CD8-positive, alpha-beta memory T cell (primary cell): ENCODE results near the gene TMEM150C. TPM values are rescaled to one million over a fixed set of nuclear protein-coding genes. Genes with fewer than 3 reads are reported as not detected.
"Not testable (repeated sequence)": the region's sequence is repeated elsewhere in the genome, so short reads cannot be mapped to it uniquely, and the experiment has no call there.

Experiments used
- CTCF ChIA-PET: fragments of 350-600 bp; sonication (Branson Sonifier 250); formaldehyde crosslinking; loops from one replicate; lab custom pipeline; 2021; ENCODE audit warnings: antibody characterized with exemption; lab: Charles Lee
- POLR2A ChIA-PET: fragments of 350-600 bp; sonication (Branson Sonifier 250); formaldehyde crosslinking; loops from one replicate; lab custom pipeline; 2021; ENCODE audit warnings: antibody characterized with exemption; lab: Charles Lee
- DNase-seq, 5 donors: peaks; one replicate each; pipeline versions ENCODE4 v3.0.0 to v3.0.0-alpha.2; 2020 to 2022; ENCODE audit warnings: mixed read lengths in 1 of 5
- H3K27ac ChIP-seq: one replicate; pipeline ENCODE4 v1.7.0; 2013; ENCODE audit warnings: low read depth, mild to moderate bottlenecking, low read length, moderate library complexity
- H3K27me3 ChIP-seq: 2 replicates; pipeline ENCODE4 v1.7.0; 2013; ENCODE audit warnings: low read length, mild to moderate bottlenecking; ENCODE audit not compliant: insufficient read depth, poor library complexity, severe bottlenecking
- H3K36me3 ChIP-seq: 2 replicates; pipeline ENCODE4 v1.7.0; 2013; ENCODE audit warnings: mild to moderate bottlenecking, low read length, moderate library complexity; ENCODE audit not compliant: insufficient read depth
- H3K4me1 ChIP-seq: 2 replicates; pipeline ENCODE4 v1.7.0; 2013; ENCODE audit warnings: mild to moderate bottlenecking, low read length, moderate library complexity; ENCODE audit not compliant: insufficient read depth
- H3K4me3 ChIP-seq: 2 replicates; pipeline ENCODE4 v1.7.0; 2013; ENCODE audit warnings: mild to moderate bottlenecking, low read length
- H3K9me3 ChIP-seq: 2 replicates; pipeline ENCODE4 v1.7.0; 2013; ENCODE audit warnings: mild to moderate bottlenecking, low read length
- H3K27ac Mint-ChIP-seq, 8 donors: one replicate each; pipeline ENCODE4 v1.8.0; 2020 to 2021; ENCODE audit warnings: mixed read lengths in 8 of 8, mild to moderate bottlenecking in 6 of 8, inconsistent platforms in 3 of 8, moderate library complexity in 3 of 8
- H3K27me3 Mint-ChIP-seq, 2 donors: one replicate each; pipeline ENCODE4 v1.8.0; 2020 to 2021; ENCODE audit warnings: mixed read lengths in 2 of 2, mild to moderate bottlenecking in 1 of 2, moderate library complexity in 1 of 2
- H3K36me3 Mint-ChIP-seq, 3 donors: one replicate each; pipeline ENCODE4 v1.8.0; 2020 to 2021; ENCODE audit warnings: mixed read lengths in 3 of 3, inconsistent platforms in 1 of 3, mild to moderate bottlenecking in 1 of 3
- H3K4me1 Mint-ChIP-seq, 3 donors: one replicate each; pipeline ENCODE4 v1.8.0; 2020 to 2021; ENCODE audit warnings: mixed read lengths in 3 of 3, inconsistent platforms in 1 of 3, mild to moderate bottlenecking in 1 of 3
- H3K4me3 Mint-ChIP-seq, 7 donors: one replicate each; pipeline ENCODE4 v1.8.0; 2020 to 2021; ENCODE audit warnings: mixed read lengths in 7 of 7, mild to moderate bottlenecking in 6 of 7, moderate library complexity in 4 of 7, inconsistent platforms in 2 of 7
- H3K9me3 Mint-ChIP-seq, 5 donors: one replicate each; pipeline ENCODE4 v1.8.0; 2020 to 2022; ENCODE audit warnings: mixed read lengths in 5 of 5, mild to moderate bottlenecking in 3 of 5, moderate library complexity in 2 of 5, inconsistent platforms in 1 of 5
- polyA plus RNA-seq: library from polyadenylated mRNA; unstranded; fragments of 300-500 nt; fragmentation: Illumina TruSeq; gene quantifications from one replicate; pipeline ENCODE4 v1.2.3, GENCODE V29; 2021
- total RNA-seq, 2 experiments: library from RNA; stranded (reverse); gene quantifications; one replicate each; pipeline ENCODE4 v1.2.3, GENCODE V29; 2021

TMEM150C gene
- total and polyA plus RNA-seq, 3 experiments from 2014 or later, result 0.17 TPM; not detected in 2

DNA sequence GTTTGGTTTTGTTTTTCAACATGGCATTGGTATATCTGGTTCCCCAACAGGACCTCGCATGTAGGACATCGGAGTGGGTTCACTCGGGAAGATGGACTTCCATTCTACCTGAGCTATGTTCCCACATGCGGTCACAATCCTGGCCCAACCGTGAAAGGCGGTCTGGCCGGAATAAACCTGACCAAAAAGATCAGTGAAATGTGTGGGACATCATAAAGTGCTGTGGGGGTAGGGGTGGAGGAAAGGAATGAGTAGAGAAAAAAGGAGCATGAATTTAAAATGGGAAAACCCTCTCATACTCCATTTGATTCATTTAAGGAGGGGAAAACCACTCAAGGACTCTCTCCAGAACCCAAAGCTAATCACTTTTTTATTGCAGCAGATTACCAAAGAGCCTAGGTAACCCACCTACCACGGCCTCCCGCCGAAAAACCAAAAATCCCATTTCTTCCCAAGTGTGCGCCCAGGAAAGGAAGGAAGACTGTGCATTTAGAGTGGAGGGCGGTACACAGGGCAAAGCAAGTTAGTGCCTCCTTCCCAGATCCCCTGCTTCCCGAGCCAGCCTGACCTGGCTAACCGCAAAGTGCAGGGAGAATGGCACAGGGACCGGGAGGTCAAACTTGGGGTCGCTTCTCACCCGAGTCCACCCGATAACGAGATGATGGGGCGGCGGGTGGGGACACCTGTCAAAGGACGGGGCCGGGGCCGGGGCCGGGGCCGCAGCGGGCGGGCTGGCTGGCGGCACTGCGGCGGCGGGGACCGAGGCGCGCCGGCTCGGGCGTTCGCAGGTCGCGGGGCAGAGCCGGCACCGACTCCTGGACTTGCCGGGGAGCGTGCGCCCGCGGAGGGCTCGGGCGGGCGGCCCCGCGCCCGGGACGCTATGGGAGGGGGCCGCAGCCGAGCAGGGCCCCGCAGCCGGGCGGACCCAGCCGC lies 669 bp downstream of the TMEM150C start:
- H3K4me3 ChIP-seq, result no peak overlapping the region
- H3K27me3 ChIP-seq, result peaks cover 15% of the 10 kb centered on the region
- DNase-seq, result no peak
- Mint-ChIP-seq H3K9me3 (peaks cover 0 to 4% (median 0%) of the 10 kb centered on the region in 5 donors), H3K36me3 (peaks cover 0 to 13% (median 0%) of the 10 kb centered on the region in 3 donors), H3K27me3 (peaks cover 38 to 74% of the 10 kb centered on the region in 2 donors), H3K4me1 (peaks cover 13 to 19% (median 14%) of the 10 kb centered on the region in 3 donors), H3K27ac (no peak overlapping the region), H3K4me3 (peak overlapping the region; percentile 36 to 76 (median 64))
- no peaks in the 10 kb centered on the region for H3K9me3 ChIP-seq
- CTCF ChIA-PET, result no interaction called here
- no peaks in the 10 kb centered on the region for H3K36me3 ChIP-seq
- H3K27ac ChIP-seq, result no peak overlapping the region
- no peaks in the 10 kb centered on the region for H3K4me1 ChIP-seq
- POLR2A ChIA-PET, result no interaction called here

DNA sequence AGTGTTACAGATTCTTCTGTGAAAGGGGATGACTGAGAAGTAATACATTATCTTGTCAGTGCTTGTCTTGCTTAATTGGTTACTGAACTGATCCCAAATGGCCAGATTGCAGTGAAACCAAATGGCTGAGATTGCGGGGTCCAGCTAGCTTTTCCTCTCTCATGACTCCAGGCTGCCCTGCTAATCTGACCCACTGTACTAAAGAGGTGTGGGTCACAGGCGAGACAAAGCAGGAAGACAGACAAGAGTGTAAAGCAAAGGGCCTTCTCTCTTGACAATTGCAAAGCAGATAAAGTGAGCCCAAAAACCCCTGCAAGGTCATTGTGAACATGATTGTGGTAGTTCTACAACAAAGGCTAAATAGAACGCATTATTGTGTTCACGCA lies 2.1 kb downstream of the TMEM150C start:
- Histone ChIP-seq H3K4me1 (no peaks in the 10 kb centered on the region), H3K27ac (no peak overlapping the region), H3K9me3 (no peaks in the 10 kb centered on the region), H3K4me3 (no peak overlapping the region), H3K27me3 (peaks cover 15% of the 10 kb centered on the region), H3K36me3 (no peaks in the 10 kb centered on the region)
- Mint-ChIP-seq H3K9me3 (peaks cover 0 to 4% (median 0%) of the 10 kb centered on the region in 5 donors), H3K27me3 (peaks cover 36 to 72% of the 10 kb centered on the region in 2 donors), H3K36me3 (peaks cover 0 to 13% (median 0%) of the 10 kb centered on the region in 3 donors), H3K27ac (no peak overlapping the region), H3K4me1 (peaks cover 13 to 19% (median 14%) of the 10 kb centered on the region in 3 donors), H3K4me3 (peak overlapping the region in 1 of 7 donors; percentile 15)
- ChIA-PET CTCF (no interaction called here), POLR2A (no interaction called here)
- DNase-seq, result no peak

DNA sequence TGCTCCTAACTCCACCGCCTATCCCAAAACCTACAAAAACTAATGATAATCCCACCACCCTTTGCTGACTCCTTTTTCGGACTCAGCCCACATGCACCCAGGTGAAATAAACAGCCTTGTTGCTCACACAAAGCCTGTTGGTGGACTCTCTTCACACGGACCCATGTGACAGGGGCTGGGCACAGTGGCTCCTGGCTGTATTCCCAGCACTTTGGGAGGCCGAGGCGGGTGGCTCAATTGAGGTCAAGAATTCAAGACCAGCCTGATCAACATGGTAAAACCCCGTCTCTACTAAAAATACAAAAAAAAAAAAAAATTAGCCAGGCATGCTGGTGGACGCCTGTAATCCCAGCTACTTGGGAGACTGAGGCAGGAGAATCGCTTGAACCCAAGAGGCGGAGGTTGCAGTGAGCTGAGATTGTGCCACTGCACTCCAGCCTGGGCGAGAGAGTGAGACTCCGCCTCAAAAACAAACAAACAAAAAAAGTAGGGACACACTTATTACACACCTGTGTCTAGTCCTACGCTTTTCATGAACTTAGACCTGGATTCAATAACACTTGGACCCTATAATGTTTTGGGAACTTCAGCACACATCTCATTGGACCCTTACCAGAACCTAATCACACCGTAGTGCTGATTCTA lies 2.6 kb downstream of the TMEM150C start:
- DNase-seq, H3K36me3 ChIP-seq, H3K4me1 ChIP-seq, H3K4me3 Mint-ChIP-seq, H3K9me3 Mint-ChIP-seq, H3K27ac ChIP-seq, H3K9me3 ChIP-seq, CTCF ChIA-PET, H3K4me3 ChIP-seq, H3K27ac Mint-ChIP-seq, POLR2A ChIA-PET: not testable (repeated sequence)
- peaks cover 0 to 13% (median 0%) of the 10 kb centered on the region in 3 donors for H3K36me3 Mint-ChIP-seq
- H3K27me3 ChIP-seq, result peaks cover 15% of the 10 kb centered on the region
- peaks cover 13 to 19% (median 14%) of the 10 kb centered on the region in 3 donors for H3K4me1 Mint-ChIP-seq
- peaks cover 34 to 72% of the 10 kb centered on the region in 2 donors for H3K27me3 Mint-ChIP-seq

DNA sequence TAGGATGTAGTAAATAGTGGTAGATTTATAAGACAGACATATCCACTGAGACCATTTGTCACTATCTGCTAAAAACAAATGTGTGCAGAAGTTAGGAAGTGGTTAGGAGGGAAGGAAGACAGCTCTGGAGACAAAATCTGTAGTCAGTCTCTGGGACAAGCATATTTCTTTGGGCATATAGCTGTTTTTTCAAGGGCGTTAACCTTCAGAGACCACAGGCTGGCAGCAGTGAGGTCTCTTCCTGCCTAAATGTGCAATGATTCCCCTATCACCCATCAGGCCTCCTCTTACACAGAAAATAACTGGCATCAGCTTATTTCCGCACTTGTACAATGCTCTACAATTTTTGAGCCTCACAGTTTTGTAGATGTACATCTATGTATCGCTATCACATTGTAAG lies 6.5 kb downstream of the TMEM150C start:
- H3K27ac Mint-ChIP-seq, result no peak overlapping the region
- peaks cover 0 to 2% (median 0%) of the 10 kb centered on the region in 5 donors for H3K9me3 Mint-ChIP-seq
- no peak for DNase-seq
- Histone ChIP-seq H3K4me3 (no peak overlapping the region), H3K27ac (no peak overlapping the region), H3K27me3 (peaks cover 9% of the 10 kb centered on the region), H3K4me1 (no peaks in the 10 kb centered on the region), H3K9me3 (no peaks in the 10 kb centered on the region), H3K36me3 (no peaks in the 10 kb centered on the region)
- CTCF ChIA-PET, result no interaction called here
- no peak overlapping the region for H3K4me3 Mint-ChIP-seq
- POLR2A ChIA-PET, result no interaction called here
- peaks cover 15 to 52% of the 10 kb centered on the region in 2 donors for H3K27me3 Mint-ChIP-seq
- no peaks in the 10 kb centered on the region for H3K36me3 Mint-ChIP-seq
- H3K4me1 Mint-ChIP-seq, result no peaks in the 10 kb centered on the region

DNA sequence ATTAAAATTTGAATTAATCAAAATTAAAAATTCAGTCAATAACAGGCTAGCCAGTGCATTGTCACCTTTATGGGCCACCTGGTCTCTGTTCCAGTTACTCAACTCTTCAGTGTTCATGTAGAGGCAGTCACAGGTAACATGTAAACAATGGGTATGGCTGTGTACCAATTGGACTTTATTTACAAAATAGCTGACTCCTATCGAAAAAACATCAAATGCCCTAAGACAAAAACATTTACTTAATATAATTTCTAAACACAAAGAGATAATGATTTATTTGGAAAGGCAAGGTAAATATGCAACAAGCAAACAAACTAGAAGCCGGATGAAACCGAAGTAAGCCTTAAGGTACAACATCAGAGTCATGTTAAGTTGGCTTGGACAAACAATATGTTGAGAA lies 8.8 kb downstream of the TMEM150C start:
- H3K27ac Mint-ChIP-seq, result no peak overlapping the region
- no peak overlapping the region for H3K4me3 Mint-ChIP-seq
- Histone ChIP-seq H3K36me3 (no peaks in the 10 kb centered on the region), H3K9me3 (no peaks in the 10 kb centered on the region), H3K27me3 (no peaks in the 10 kb centered on the region), H3K4me3 (no peak overlapping the region), H3K27ac (no peak overlapping the region), H3K4me1 (no peaks in the 10 kb centered on the region)
- ChIA-PET CTCF (no interaction called here), POLR2A (no interaction called here)
- no peaks in the 10 kb centered on the region for H3K4me1 Mint-ChIP-seq
- H3K9me3 Mint-ChIP-seq, result peaks cover 0 to 4% (median 0%) of the 10 kb centered on the region in 5 donors
- no peaks in the 10 kb centered on the region for H3K36me3 Mint-ChIP-seq
- no peak for DNase-seq
- peaks cover 13 to 32% of the 10 kb centered on the region in 2 donors for H3K27me3 Mint-ChIP-seq

DNA sequence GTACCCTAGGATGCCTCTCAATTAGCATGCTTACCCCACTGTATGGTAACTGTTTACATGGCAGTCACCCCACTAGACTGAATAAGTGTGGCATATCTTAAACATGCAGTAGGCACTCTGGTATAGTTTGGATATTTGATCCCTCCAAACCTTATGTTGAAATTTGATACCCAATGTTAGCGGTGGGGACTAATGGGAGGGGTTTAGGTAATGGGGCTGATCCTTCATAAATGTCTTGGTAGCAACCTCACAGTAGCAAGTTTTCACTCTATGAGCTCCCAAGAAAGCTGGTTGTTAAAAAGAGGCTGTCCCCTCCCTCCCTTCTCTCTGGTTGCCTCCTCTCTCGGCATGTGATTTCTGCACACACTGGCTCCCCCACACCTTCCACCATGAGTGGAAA lies 10.1 kb downstream of the TMEM150C start:
- ChIA-PET POLR2A (no interaction called here), CTCF (no interaction called here)
- no peak overlapping the region for H3K4me3 ChIP-seq
- H3K36me3 ChIP-seq, result no peaks in the 10 kb centered on the region
- Mint-ChIP-seq H3K9me3 (peaks cover 0 to 4% (median 0%) of the 10 kb centered on the region in 5 donors), H3K4me3 (no peak overlapping the region), H3K4me1 (no peaks in the 10 kb centered on the region), H3K36me3 (no peaks in the 10 kb centered on the region), H3K27me3 (peaks cover 12 to 27% of the 10 kb centered on the region in 2 donors), H3K27ac (no peak overlapping the region)
- no peaks in the 10 kb centered on the region for H3K27me3 ChIP-seq
- no peaks in the 10 kb centered on the region for H3K4me1 ChIP-seq
- H3K9me3 ChIP-seq, result no peaks in the 10 kb centered on the region
- no peak overlapping the region for H3K27ac ChIP-seq
- no peak for DNase-seq

DNA sequence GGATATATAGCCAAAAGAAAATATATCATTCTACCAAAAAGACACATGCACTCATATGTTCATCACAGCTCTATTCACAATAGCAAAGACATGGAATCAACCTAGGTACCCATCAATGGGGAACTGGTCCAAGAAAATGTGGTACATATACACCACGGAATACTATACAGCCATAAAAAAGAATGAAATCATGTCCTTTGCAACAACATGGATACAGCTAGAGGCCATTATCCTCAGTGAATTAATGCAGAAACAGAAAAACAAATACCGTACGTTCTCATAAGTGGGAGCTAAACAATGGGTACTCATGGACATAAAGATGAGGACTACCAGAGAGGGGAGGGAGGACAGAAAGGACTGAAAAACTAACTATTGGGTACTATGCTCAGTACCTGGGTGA lies 13.9 kb downstream of the TMEM150C start:
- peaks cover 15 to 31% of the 10 kb centered on the region in 2 donors for H3K27me3 Mint-ChIP-seq
- POLR2A ChIA-PET, DNase-seq, H3K36me3 ChIP-seq, H3K27me3 ChIP-seq, H3K27ac Mint-ChIP-seq, H3K4me3 Mint-ChIP-seq, H3K4me1 ChIP-seq, H3K36me3 Mint-ChIP-seq, H3K4me3 ChIP-seq, H3K9me3 ChIP-seq, CTCF ChIA-PET, H3K9me3 Mint-ChIP-seq, H3K4me1 Mint-ChIP-seq, H3K27ac ChIP-seq: not testable (repeated sequence)

DNA sequence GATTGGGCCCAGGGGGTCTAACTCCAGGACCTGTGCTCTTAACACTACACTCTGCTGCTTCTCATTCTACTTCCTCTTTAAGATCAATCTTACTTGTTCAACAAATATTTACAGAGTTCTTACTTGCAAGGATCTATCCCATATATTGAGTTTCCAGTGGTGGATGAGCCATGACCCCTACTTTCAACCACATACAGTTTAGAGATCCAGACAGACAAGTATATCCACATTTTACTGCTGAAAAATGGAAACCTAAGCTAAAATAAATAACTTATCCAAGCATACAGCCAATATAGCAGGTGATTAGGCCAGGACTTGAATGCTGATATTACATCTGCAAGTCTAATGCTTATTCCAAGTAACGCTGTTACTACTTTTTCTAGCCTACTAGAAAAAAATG lies 18.7 kb downstream of the TMEM150C start:
- no peak for DNase-seq
- ChIA-PET CTCF (no interaction called here), POLR2A (no interaction called here)
- Histone ChIP-seq H3K4me1 (no peaks in the 10 kb centered on the region), H3K4me3 (no peak overlapping the region), H3K9me3 (no peaks in the 10 kb centered on the region), H3K36me3 (no peaks in the 10 kb centered on the region), H3K27ac (no peak overlapping the region), H3K27me3 (no peaks in the 10 kb centered on the region)
- Mint-ChIP-seq H3K36me3 (no peaks in the 10 kb centered on the region), H3K4me1 (no peaks in the 10 kb centered on the region), H3K27ac (peak overlapping the region in 1 of 8 donors; percentile 42), H3K9me3 (peaks cover 0 to 3% (median 0%) of the 10 kb centered on the region in 5 donors), H3K4me3 (no peak overlapping the region), H3K27me3 (peaks cover 8 to 30% of the 10 kb centered on the region in 2 donors)
